OCI-M1 (cell line): ENCODE data around the gene BMPER.
A peak's percentile ranks its signal among the peaks of the same experiment; 100 is the strongest.

ENCODE experiments used
- DNase-seq: peaks from one replicate; lab custom pipeline; 2025; lab: John Stamatoyannopoulos, UW

BMPER gene

GRCh38 chr7:34093276-34093675 lies 187.9 kb downstream of the BMPER start:
- no peak for DNase-seq

- no peak for DNase-seq
Measured at GRCh38 chr7:34096198-34096651, 190.9 kb downstream of the BMPER start.

GRCh38 chr7:34096777-34097176 lies 191.4 kb downstream of the BMPER start:
- no peak for DNase-seq

DNA sequence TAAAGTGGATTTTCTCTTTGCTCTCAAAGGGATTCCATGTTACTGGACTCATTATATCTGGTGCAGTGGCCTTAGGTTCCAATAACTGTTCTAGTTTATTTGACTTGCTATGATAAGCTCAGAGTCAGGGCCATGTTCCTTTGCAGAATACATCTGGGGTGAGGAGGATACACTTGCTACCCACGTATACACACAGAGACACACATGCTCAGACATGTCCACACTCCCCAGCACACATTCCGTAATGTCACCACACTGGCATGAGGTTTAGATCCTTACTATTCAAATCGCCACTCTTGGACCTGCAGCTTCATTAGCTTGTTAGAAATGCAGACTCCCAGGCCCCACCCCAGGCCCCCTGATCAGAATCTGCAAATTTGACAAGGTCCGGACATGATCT lies 195.3 kb downstream of the BMPER start:
- DNase-seq: no peak

DNA sequence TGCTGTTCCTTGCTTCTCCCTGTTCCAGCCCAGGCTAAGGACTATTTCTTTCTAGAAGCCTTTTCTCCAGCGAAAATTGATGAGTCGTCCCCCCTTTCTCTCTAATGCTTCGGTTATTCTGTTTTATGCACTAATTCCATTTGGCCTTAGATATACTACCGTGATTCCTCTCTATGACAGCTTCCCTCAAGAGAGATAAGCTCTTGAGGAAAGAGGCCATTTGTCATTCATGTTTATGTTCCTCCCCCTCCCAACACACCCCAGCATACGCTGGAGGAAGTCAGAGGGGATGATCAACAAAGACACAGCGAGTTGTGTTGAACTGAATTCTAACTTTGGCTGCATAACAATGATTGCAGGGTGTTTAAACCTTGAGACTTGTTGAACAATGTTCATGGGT lies 198.8 kb downstream of the BMPER start:
- DNase-seq: peak; percentile 5

DNA sequence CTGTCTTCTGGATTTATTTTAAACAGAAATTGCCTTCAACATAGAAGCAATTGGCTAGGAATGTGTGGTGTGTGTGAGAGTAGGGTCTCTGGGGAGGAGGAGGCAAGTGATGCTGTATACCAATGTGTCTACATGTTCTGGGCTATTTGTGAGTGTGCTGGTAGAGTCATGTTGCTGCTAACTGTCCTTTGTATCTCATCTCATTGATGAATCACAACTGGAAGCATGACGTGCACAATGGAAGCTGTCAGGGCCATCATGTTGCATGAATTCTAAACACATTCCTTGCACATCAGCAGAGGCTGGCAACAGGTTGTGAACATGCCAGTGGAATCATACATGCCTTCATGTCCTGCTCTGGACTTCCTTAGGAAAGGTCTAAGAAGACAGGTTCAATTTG lies 199.7 kb downstream of the BMPER start:
- no peak for DNase-seq

DNA sequence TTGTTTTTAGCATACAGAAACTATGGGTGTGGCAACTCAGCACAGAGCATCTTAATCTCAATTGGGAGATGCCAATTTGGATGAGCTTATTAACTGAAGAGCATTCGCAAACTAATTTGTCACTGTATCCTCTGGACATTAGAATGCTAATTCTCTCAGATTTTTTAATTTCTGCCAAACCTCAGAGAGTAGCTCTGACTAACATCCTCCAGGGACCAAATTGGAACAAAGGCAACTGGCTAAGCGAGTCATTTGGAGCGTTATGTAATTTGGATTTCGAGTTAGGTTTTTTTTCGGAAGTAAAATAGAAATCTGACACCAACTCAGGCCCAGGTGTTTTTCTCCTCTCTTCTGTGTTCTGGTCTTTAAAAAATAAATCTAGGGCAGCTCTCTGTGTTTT lies 201.9 kb downstream of the BMPER start:
- no peak for DNase-seq

DNA sequence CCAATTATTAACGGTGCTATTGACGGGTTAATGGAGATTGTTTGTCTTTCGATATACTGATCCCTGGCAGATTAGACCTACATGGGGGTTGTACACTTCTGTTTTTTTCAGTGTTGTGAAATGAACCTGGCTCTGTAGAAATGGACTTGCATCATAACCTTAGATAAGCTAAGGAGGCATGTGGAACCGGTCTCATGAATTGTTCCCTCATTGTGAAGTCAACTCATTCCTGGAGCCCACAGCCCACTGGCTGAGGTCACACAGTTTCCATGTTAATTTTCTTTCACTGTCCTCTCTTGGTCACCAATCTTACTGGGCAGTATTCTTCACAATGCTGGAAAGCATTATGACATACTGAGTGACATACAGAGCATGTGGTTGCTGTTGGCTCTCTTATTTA lies 202.8 kb downstream of the BMPER start:
- DNase-seq: peak; percentile 1

- DNase-seq: no peak
Measured at GRCh38 chr7:34109936-34110780, 204.8 kb downstream of the BMPER start.

GRCh38 chr7:34111031-34111430 lies 205.7 kb downstream of the BMPER start:
- no peak for DNase-seq

DNA sequence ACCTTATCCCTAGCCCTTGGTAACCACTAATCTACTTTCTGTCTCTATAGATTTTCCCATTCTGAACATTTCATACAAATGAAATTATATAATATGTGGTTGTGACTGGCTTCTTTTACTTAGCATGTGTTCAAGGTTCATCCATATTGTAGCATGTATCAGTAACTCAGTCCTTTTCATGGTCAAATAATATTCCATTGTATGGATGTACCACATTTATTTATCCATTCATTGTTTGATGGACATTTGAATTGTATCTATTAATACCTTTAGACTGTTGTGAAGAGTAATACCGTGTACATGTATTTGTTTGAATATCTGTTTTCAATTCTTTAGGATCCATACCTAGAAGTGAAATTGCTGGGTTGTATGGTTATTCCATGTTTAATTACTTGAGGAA lies 210.2 kb downstream of the BMPER start:
- no peak for DNase-seq

DNA sequence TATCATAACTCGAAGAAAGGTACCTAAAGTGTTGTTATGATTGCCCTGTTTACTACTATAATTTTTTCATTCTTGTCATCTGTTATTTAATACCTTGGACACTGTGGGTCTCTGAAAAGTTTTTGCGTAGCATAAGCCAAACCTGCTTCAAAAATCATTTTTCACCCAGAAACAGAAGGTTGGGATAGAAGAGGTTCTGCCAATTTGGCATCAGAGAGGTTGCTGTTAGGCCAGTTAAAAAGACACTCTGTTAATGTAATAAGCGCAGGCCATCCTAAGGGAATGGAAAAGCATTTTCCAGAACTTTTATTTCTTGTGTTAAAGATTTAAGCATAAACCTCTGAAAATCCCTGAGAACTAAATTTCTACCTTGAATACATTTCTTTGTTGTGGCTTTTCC lies 212.2 kb downstream of the BMPER start:
- no peak for DNase-seq

- DNase-seq: no peak
Measured at GRCh38 chr7:34121366-34121765, 216.0 kb downstream of the BMPER start.

DNA sequence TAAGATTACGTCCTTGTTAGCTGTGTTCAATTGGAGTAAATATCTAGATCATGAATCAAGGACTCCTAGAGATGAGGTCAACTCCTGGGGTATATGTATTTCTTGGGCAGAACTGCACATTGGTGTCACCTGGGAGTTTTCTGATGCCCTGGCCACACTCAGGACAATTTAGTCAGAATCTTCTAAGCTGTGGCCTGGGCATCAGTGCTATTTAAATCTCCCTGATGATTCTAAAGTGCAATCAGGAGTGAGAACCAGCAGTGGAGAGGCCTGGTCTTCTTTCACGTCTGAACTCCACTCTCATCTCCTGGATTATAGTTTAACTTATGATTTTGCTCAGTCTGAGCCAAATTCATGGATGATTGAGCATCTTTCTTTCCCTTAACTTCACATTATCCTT lies 218.0 kb downstream of the BMPER start:
- DNase-seq: no peak

- no peak for DNase-seq
Measured at GRCh38 chr7:34124765-34125164, 219.4 kb downstream of the BMPER start.

GRCh38 chr7:34128762-34129161 lies 223.4 kb downstream of the BMPER start:
- no peak for DNase-seq

DNA sequence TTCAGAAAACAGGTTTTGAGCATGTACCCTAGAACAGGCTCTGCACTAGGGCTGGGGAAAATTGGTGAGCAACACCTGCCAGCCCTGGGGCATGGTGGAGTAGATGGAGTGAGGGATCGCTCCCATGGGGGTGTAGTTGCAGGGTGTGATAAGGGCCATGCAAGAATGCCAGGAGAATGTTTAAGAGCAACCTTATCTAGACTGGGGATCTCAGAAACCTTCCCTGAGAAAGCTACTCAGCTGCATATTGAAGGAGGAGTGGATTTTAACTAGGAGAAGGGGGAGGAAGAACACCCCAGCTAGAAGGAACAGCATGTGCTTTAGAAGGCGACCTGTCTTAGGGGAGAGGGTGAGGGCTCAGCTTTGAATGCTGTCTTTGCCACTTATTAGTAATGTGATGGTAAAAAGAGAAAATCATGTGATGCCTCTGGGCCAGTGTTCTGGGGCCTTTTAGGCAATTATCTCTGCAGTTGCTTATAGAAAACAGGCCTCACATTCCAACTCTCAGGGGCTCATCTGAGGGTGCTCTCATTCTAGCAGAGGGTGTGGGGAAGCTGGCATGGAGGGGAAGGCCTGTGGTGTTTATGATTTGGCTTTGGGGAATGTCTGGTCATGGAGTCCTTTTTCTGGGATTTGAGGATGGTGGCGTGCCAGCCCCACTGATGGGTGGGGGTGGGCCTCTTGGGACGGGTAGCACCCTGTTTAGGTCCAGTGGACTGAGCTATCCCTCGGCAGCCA lies 225.4 kb downstream of the BMPER start:
- DNase-seq: no peak

GRCh38 chr7:34131371-34131770 lies 226.0 kb downstream of the BMPER start:
- no peak for DNase-seq

DNA sequence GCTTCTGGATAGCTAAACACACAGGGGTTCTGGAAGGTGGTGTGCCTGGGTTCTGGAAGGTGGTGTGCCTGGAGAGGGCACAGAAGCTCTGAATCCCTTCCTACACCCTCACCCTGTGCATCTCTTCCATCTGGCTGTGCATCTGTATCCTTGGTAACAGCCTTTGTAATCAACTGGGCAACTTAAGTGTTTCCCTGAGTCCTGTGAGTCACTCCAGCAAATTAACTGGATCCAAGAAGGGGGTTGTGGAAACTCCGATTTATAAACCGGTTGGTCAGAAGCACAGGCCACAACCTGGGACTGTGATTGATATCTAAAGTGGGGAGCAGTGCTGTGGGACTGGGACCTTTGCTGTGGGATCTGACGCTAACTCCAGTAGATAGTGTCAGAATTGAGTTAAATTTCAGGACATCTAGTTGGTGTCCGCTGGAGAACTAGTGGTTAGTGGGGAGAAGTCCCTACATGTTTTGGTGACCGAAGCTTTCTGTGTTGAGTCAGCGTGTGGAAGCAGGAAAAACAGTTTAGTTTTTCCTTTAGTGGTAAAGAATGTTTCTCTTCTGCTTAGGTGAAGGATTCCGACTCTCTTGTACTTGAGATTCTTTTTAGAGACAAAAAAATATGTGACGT lies 228.1 kb downstream of the BMPER start:
- DNase-seq: no peak

DNA sequence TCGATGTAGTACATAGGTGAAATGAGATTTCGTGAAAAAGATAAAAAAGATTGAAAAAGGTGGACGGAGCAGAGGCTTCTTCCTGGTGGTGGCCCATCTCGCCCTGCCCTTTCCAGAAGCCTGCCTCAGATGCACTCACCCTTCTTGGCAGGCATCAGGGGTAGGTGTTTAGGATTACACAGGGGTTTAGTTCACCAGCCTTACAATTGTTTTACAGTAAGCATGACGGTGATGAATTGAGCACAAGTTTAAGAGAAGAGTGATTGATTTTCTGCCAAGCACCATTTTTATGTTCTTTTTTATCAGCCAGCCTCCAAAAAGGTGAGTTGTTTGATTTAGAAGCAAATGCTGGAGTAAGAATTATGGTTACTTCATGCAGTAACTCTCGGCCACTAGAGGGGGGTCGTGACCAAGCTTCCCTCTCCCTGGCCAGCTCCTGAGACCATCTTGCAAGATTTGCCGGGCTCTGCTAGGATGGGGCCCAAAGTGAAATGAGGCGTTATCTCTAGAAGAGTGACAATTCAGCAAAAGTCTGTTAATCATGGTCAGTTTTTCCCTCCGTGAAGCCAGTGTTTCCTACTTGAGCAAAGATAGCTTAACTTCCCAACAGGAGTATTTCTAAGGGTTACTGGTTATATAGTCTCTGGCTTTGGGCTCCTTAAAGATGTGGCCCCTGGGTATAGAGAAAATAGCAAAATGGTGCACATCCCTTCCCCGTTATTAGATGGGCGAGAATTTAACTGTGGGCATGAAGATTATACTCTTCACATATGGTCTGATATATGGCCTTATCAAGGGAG lies 228.8 kb downstream of the BMPER start:
- DNase-seq: peak; percentile 63

DNA sequence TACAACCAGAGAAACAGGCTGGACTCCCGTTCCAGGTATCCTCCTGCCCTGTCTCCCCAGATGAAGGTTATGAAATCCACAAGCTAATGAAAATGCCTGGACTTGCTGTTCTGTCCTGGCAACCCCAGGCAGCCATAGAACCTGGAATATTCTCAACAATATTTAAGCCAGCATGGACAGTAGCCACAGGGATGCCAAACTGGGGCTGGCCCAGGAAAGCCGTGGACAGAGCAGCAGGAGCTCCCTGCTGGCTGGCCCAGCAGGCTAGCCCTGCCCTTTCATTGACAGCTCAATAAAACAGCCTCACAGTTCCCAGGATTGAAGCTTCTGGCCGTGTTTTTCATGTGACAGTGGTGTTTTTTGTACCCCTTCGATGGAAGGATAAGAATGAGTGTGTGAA lies 230.6 kb downstream of the BMPER start:
- no peak for DNase-seq

DNA sequence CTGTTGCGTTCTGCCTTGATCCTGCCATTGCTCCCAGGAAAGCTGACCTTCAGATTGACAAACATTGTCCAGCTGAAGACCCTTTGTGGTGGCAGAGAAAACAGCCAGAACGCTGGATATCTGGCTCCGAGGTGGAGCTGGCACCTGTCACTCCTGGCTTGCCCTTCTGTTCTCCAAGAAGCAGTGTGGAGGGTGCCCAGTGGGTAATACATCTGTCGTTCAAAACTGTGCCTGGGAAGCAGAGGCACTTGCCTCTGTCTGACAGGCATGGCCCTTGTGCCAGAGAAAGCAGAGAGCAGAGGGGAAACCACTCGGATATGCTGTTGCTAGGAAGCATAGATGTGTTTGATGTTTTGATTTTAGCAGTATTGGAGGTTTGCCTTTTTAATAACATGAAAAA lies 231.4 kb downstream of the BMPER start:
- DNase-seq: no peak
